ENCODE results near the gene RANBP17. TPM values are rescaled to one million over a fixed set of nuclear protein-coding genes. Genes with fewer than 3 reads are reported as not detected.
A peak's percentile ranks its signal among the peaks of the same experiment; 100 is the strongest.

RANBP17 gene
- total RNA-seq, 1 experiment from 2014 or later, result 17.8 TPM

- in situ Hi-C loops (cut with HindIII; ENCODE audit: low pct_unique_long_range_greater_than_20kb, low sequenced_read_pairs), result no loop called here
- DNase-seq (ENCODE audit: low read depth, low spot score), result no peak
Observed at GRCh38 chr5:171116719-171117118, 254.9 kb downstream of the RANBP17 start.

DNA sequence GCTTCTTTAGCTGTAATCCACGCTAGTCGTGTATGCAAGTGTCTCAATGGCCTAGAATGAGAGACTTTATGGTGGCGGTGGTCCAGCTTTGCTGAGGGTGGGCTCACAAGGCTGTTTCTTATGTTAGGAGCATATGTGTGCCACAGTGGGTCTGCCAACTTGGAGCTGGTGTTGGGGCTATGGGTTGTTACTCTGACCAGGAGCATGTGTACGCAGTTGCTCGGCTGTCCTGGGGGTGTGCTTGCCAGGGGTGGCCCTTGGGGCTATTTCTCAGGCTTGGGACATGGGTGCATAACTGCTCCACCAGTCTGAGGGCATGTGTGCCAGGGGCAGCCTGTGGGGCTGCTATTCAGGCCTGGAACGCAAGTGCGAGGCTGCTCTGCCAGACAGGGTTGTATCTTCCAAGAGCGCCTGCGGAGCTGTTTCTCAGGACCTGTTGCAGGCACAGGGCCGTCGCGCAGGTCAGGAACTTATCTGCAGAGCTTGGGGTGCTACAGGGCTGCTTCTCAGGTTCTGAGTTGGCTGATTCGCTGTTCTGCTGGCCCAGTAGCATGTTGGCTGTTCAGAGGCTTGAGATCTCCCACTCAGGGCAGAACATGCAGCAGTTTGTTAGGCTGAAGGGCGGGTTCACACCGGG is 259.3 kb downstream of the RANBP17 start:
- in situ Hi-C loops (cut with HindIII; ENCODE audit: low pct_unique_long_range_greater_than_20kb, low sequenced_read_pairs), result no loop called here
- no peak for DNase-seq (ENCODE audit: low read depth, low spot score)

GRCh38 chr5:171121638-171122037 is 259.8 kb downstream of the RANBP17 start:
- in situ Hi-C loops (cut with HindIII; ENCODE audit: low pct_unique_long_range_greater_than_20kb, low sequenced_read_pairs), result no loop called here
- DNase-seq (ENCODE audit: low read depth, low spot score), result no peak

- in situ Hi-C loops (cut with HindIII; ENCODE audit: low pct_unique_long_range_greater_than_20kb, low sequenced_read_pairs), result no loop called here
- no peak for DNase-seq (ENCODE audit: low read depth, low spot score)
Observed at GRCh38 chr5:171122372-171122771, 260.6 kb downstream of the RANBP17 start.

GRCh38 chr5:171123417-171123816 is 261.6 kb downstream of the RANBP17 start:
- DNase-seq (ENCODE audit: low read depth, low spot score), result no peak
- in situ Hi-C loops (cut with HindIII; ENCODE audit: low pct_unique_long_range_greater_than_20kb, low sequenced_read_pairs), result no loop called here

- DNase-seq (ENCODE audit: low read depth, low spot score), result no peak
- in situ Hi-C loops (cut with HindIII; ENCODE audit: low pct_unique_long_range_greater_than_20kb, low sequenced_read_pairs), result no loop called here
Observed at GRCh38 chr5:171127314-171127713, 265.5 kb downstream of the RANBP17 start.

DNA sequence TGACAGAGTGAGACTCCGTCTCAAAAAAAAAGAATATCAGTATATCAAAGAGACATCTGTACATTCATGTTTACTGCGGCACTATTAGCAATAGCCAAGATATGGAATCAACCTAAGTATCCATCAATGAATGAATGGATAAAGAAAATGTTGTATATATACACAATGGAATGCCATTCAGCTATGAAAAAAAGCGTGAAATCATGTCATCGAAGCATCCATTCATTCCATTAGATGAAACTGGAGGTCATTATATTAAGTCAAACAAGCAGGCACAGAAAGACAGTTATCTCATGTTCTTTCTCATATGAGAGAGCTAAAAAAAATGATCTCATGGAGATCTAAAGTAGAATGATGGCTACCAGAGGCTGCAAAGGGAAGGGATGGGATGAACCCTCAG is 266.3 kb downstream of the RANBP17 start:
- in situ Hi-C loops (cut with HindIII; ENCODE audit: low pct_unique_long_range_greater_than_20kb, low sequenced_read_pairs), result no loop called here
- peak; percentile 74 for DNase-seq (ENCODE audit: low read depth, low spot score)

DNA sequence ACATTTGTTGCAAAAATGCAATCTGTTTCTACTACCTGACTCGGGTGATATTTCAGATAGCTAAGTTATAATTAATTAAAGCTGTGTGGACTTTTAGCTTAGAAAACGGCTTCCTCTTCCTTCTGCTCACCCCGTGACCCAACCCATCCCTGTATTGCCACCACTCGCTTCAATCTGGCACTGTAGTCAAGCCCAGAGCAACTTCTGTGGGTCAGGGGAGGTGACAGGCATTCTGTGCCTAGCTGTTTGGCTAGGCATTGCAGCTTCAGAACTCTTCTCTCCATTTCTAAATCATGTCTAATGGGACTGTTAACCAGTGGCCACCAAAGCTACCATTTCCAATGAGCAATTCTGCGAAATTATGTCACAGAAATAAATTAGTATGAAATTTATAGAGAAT is 267.5 kb downstream of the RANBP17 start:
- no peak for DNase-seq (ENCODE audit: low read depth, low spot score)
- in situ Hi-C loops (cut with HindIII; ENCODE audit: low pct_unique_long_range_greater_than_20kb, low sequenced_read_pairs), result no loop called here

- DNase-seq (ENCODE audit: low read depth, low spot score), result no peak
- in situ Hi-C loops (cut with HindIII; ENCODE audit: low pct_unique_long_range_greater_than_20kb, low sequenced_read_pairs), result no loop called here
Observed at GRCh38 chr5:171131497-171131896, 269.7 kb downstream of the RANBP17 start.

GRCh38 chr5:171137768-171138525 is 276.1 kb downstream of the RANBP17 start:
- no peak for DNase-seq (ENCODE audit: low read depth, low spot score)
- in situ Hi-C loops (cut with HindIII; ENCODE audit: low pct_unique_long_range_greater_than_20kb, low sequenced_read_pairs), result no loop called here

DNA sequence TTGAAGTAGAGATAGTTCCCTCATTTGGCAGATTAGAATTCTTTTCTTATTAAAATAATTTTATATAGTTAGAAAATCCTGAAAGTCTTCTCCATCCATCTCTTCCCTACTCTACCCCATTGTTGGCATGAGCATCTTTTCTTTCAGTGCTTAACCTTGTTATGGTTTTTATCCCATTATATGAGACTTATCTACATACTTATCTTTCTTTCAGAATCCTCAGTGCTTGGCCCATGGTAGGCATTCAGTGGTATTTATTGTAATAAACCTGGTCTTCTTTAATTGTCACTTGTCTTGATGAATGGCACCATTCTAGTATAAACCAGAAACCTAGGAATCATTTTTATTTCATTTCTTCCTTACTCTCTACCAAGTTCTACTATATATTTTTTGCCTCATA is 277.4 kb downstream of the RANBP17 start:
- in situ Hi-C loops (cut with HindIII; ENCODE audit: low pct_unique_long_range_greater_than_20kb, low sequenced_read_pairs), result no loop called here

GRCh38 chr5:171142617-171143016 is 280.8 kb downstream of the RANBP17 start:
- in situ Hi-C loops (cut with HindIII; ENCODE audit: low pct_unique_long_range_greater_than_20kb, low sequenced_read_pairs), result no loop called here
- no peak for DNase-seq (ENCODE audit: low read depth, low spot score)

More for the DNA sequence above, 277.4 kb downstream of the RANBP17 start:
- no peak for DNase-seq (ENCODE audit: low read depth, low spot score)

DNA sequence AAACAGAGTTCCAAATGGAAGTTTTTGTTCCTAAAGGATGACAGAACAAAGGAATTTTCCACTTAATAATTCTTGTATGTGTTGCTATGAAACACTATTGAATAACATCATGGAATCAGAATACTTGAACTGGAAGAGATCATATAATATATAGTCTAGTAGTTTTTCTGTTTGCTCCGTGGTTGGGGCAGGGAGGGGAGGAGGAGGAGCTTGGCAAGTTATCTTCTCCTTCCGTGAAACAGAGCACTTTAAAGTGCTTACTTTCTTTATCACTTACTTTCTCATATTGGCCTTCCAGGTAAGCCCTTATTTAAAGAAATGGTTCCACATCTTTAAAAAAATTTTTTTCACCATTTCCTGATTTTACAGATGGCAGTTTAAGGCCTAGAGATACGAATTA is 281.4 kb downstream of the RANBP17 start:
- in situ Hi-C loops (cut with HindIII; ENCODE audit: low pct_unique_long_range_greater_than_20kb, low sequenced_read_pairs), result no loop called here
- no peak for DNase-seq (ENCODE audit: low read depth, low spot score)

- DNase-seq (ENCODE audit: low read depth, low spot score), result no peak
- in situ Hi-C loops (cut with HindIII; ENCODE audit: low pct_unique_long_range_greater_than_20kb, low sequenced_read_pairs), result no loop called here
Observed at GRCh38 chr5:171143926-171144325, 282.1 kb downstream of the RANBP17 start.

DNA sequence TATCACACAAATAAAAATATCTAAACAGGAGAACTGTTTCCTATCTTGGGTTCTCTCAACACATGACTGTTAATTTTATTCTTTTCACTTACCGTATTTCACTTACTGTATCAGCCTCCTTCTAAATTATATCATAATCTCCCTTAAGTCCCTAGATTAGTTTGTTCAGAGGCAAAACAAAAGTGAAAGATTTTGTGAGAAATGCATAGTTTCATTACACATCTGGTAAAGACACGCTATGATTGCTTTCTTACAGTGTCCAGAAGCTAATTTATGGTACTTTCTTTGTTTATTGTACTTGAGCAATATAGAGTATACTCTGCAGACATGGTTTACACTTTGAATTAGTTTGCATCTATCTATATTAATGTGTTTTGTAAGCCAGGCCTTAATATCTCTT is 287.5 kb downstream of the RANBP17 start:
- no peak for DNase-seq (ENCODE audit: low read depth, low spot score)
- in situ Hi-C loops (cut with HindIII; ENCODE audit: low pct_unique_long_range_greater_than_20kb, low sequenced_read_pairs), result no loop called here

DNA sequence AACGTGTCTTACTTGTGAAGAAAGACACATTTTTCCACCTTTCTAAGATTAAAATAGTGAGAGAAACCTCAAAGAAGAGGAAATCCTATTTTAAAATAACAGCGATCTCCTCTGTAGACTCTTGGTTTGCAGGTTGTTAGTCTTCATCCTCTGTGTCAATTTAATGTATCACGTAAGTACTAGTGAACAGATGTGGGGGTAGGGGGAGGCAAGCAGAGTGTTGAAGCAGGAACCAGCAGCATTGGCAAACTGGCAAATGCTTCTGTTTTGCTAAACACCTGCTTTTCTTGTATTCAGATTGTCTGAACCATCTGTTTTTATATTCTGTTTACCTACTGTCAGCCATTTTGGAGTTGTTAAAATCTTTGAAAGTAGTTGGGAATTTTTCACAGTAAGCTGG is 288.0 kb downstream of the RANBP17 start:
- in situ Hi-C loops (cut with HindIII; ENCODE audit: low pct_unique_long_range_greater_than_20kb, low sequenced_read_pairs), result no loop called here
- DNase-seq (ENCODE audit: low read depth, low spot score), result no peak

- DNase-seq (ENCODE audit: low read depth, low spot score), result peak; percentile 78
- in situ Hi-C loops (cut with HindIII; ENCODE audit: low pct_unique_long_range_greater_than_20kb, low sequenced_read_pairs), result no loop called here
Observed at GRCh38 chr5:171152382-171152781, 290.6 kb downstream of the RANBP17 start.

DNA sequence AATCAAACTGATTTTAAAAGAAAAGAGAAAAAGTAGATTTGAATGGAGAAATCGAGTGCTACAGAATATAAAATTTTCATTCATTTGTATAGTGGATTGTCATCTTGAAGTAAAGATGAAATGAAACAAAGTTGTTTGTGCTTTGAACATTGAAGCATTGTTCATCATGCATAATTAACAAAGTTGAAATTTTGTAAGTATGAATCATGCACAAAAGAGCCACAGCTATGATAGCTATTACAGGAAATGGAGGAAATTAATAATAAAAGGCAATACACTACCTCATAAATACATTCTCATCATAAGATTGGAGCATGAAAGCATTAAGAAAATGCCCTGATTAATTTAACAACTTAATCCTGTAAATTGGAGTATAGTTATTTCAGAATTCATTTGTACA is 293.8 kb downstream of the RANBP17 start:
- DNase-seq (ENCODE audit: low read depth, low spot score), result peak; percentile 28
- in situ Hi-C loops (cut with HindIII; ENCODE audit: low pct_unique_long_range_greater_than_20kb, low sequenced_read_pairs), result no loop called here

- in situ Hi-C loops (cut with HindIII; ENCODE audit: low pct_unique_long_range_greater_than_20kb, low sequenced_read_pairs), result no loop called here
- no peak for DNase-seq (ENCODE audit: low read depth, low spot score)
Observed at GRCh38 chr5:171157276-171157675, 295.5 kb downstream of the RANBP17 start.
